Vagina (tissue), 2 donors: ENCODE data around the gene C1QL3. TPM values are rescaled to one million over a fixed set of nuclear protein-coding genes. Genes with fewer than 3 reads are reported as not detected.

ENCODE experiments used
- DNase-seq, 2 donors: peaks; one replicate each; pipeline ENCODE4 v3.0.0-alpha.2; 2017; ENCODE audit errors: extremely low spot score in 2 of 2
- H3K27ac ChIP-seq: fragments of 200-600 bp; sonication (generic); one replicate; pipeline ENCODE4 v1.5.1; 2019
- H3K27me3 ChIP-seq: fragments of 200-600 bp; sonication (generic); one replicate; pipeline ENCODE4 v1.5.1; 2019
- H3K36me3 ChIP-seq, 2 donors: fragments of 200-600 bp; sonication (generic); one replicate each; pipeline ENCODE4 v1.5.1; 2017 to 2019
- H3K4me1 ChIP-seq: fragments of 200-600 bp; sonication (generic); one replicate; pipeline ENCODE4 v1.5.1; 2019
- H3K4me3 ChIP-seq, 2 donors: fragments of 200-600 bp; sonication (generic); 1 replicate in 1 of 2; 2 replicates in 1 of 2; pipeline ENCODE4 v1.5.1; 2016 to 2019
- H3K9me3 ChIP-seq: fragments of 200-600 bp; sonication (generic); one replicate; pipeline ENCODE4 v1.5.1; 2019
- POLR2A ChIP-seq, 2 donors: fragments of 450-650 bp; IDR thresholded peaks; one replicate each; pipeline ENCODE4 v1.6.1; 2017; ENCODE audit warnings: antibody characterized with exemption in 2 of 2, mild to moderate bottlenecking in 2 of 2, moderate library complexity in 2 of 2
- POLR2AphosphoS5 ChIP-seq, 2 donors: sonication (generic); formaldehyde crosslinking; IDR thresholded peaks; one replicate each; pipeline ENCODE4 v1.9.0; 2017; ENCODE audit warnings: antibody characterized with exemption in 2 of 2, mild to moderate bottlenecking in 2 of 2, low read depth in 1 of 2; ENCODE audit not compliant: insufficient read depth in 1 of 2
- intact Hi-C: fragments of 100-400 bp; cut with DNase I; formaldehyde crosslinking; loops from one replicate; pipeline ENCODE4 v1.15.1; 2023
- total RNA-seq: library from RNA; depleted of rRNA; stranded (reverse); fragments of >200 nt; gene quantifications from one replicate; pipeline ENCODE4 v1.2.3, GENCODE V29; 2016
- TF ChIP-seq, protein P1 (sequence below), 3 experiments: fragments of 450-650 bp in 2 of 3; fragments of 200-600 bp in 1 of 3; sonication (generic) in 1 of 3; IDR thresholded peaks; one replicate each; pipeline ENCODE4 v1.5.1; 2017 to 2019; ENCODE audit warnings: antibody characterized with exemption in 3 of 3, mild to moderate bottlenecking in 2 of 3, moderate library complexity in 2 of 3

Gene C1QL3
- total RNA-seq, 1 donor from 2014 or later = not detected

DNA sequence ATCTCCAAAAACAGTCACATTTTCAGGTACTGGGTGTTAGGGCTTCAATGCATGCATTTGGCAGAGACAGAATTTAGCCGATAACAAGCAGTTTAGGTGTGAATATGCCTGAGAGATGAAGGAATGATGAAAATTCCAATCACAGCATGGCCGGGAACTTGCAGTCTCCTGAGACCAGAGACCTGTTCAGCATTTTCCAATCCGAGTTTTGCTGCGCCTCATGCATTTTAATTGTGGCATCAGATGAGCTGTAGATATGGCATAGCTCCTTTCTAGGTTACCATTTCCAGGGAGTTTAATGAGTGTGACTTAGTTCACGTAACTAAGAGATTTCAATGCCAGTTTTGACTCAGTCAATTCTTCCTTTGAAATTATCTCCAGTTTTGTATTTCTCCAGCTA lies 14.5 kb upstream of the C1QL3 start:
- intact Hi-C loops = no loop called here
- H3K36me3 ChIP-seq = no peaks in the 10 kb centered on the region
- TF ChIP-seq, protein P1, sequence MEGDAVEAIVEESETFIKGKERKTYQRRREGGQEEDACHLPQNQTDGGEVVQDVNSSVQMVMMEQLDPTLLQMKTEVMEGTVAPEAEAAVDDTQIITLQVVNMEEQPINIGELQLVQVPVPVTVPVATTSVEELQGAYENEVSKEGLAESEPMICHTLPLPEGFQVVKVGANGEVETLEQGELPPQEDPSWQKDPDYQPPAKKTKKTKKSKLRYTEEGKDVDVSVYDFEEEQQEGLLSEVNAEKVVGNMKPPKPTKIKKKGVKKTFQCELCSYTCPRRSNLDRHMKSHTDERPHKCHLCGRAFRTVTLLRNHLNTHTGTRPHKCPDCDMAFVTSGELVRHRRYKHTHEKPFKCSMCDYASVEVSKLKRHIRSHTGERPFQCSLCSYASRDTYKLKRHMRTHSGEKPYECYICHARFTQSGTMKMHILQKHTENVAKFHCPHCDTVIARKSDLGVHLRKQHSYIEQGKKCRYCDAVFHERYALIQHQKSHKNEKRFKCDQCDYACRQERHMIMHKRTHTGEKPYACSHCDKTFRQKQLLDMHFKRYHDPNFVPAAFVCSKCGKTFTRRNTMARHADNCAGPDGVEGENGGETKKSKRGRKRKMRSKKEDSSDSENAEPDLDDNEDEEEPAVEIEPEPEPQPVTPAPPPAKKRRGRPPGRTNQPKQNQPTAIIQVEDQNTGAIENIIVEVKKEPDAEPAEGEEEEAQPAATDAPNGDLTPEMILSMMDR (IDR thresholded peaks at IDR 0.05) = no peak
- H3K27ac ChIP-seq = no peak overlapping the region
- H3K27me3 ChIP-seq = no peaks in the 10 kb centered on the region
- H3K4me3 ChIP-seq = no peak overlapping the region
- H3K9me3 ChIP-seq = no peaks in the 10 kb centered on the region
- DNase-seq = no peak
- no peaks in the 10 kb centered on the region for H3K4me1 ChIP-seq

DNA sequence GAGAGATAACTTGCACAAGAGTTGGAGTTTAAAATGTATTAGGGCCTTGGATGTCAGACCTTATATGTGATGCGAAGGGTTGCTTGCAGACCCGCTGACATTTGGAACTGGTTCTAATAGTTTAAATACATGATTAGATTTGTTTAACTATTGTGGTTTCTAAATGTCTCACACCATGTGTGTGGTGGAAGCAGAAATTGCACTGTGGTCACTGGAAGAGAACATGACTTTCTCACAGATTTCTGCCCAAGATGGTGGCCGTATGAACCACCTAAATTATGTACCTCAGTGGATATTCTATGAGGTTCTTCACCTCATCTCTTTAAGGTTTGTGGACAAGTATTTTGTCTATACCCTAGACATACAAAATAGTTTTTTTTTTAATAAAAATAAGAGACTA lies 8.2 kb upstream of the C1QL3 start:
- H3K27ac ChIP-seq = no peak overlapping the region
- no peaks in the 10 kb centered on the region for H3K27me3 ChIP-seq
- no peaks in the 10 kb centered on the region for H3K9me3 ChIP-seq
- H3K4me3 ChIP-seq = no peak overlapping the region
- no peaks in the 10 kb centered on the region for H3K4me1 ChIP-seq
- H3K36me3 ChIP-seq = no peaks in the 10 kb centered on the region
- no peak for DNase-seq
- intact Hi-C loops = no loop called here
- no peak for TF ChIP-seq POLR2A (IDR thresholded peaks at IDR 0.05)
- TF ChIP-seq, protein P1 (IDR thresholded peaks at IDR 0.05) = no peak
- TF ChIP-seq POLR2AphosphoS5 (IDR thresholded peaks at IDR 0.05; ENCODE audit: insufficient read depth in 1 of 2, low read depth in 1 of 2) = no peak

DNA sequence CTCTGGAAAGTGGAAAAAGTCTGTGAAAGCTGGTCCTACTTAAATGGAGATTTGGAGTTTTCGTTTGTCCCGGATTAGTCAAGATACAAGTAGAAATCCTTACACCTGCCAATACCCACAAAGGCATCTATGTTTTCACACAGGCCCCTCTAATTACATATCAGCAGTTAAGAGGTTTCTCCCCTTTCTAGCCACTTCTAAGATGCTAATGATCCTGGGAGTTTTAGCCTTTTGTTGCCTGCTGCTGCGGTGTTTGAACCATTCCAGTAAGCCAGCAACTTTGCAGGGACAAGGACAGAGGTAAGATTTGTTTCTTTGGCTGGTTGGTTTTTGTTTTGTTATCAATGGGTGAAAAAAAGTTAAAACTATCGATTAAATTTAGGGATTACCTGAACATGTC lies 5.8 kb upstream of the C1QL3 start:
- Histone ChIP-seq H3K9me3 (no peaks in the 10 kb centered on the region), H3K27me3 (no peaks in the 10 kb centered on the region), H3K27ac (no peak overlapping the region), H3K36me3 (no peaks in the 10 kb centered on the region), H3K4me1 (no peaks in the 10 kb centered on the region), H3K4me3 (no peak overlapping the region)
- DNase-seq = no peak
- TF ChIP-seq, protein P1 (IDR thresholded peaks at IDR 0.05) = no peak
- no peak for TF ChIP-seq POLR2A (IDR thresholded peaks at IDR 0.05)
- intact Hi-C loops = no loop called here

DNA sequence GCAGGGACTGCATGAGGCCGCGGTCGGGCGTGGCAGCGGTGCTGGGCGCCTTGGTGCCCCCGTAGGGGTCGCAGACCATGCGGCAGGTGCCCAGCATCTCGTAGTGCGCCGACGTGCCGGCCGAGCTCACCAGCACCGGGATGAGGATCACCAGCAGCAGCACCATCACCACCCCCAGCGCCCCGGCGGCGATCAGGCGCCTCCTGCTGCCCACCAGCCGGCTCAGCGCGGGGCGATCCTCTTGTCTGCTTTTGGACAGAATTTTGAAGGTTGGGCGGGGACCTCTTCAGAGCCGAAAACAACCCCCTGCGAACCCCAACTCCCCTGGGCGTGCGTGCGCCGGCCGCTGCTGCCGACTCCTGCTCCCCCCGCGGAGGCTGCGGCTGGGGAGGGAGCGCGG lies 779 bp downstream of the C1QL3 start:
- intact Hi-C loops = no loop called here
- TF ChIP-seq POLR2A (IDR thresholded peaks at IDR 0.05) = no peak
- TF ChIP-seq POLR2AphosphoS5 (IDR thresholded peaks at IDR 0.05; ENCODE audit: insufficient read depth in 1 of 2, low read depth in 1 of 2) = no peak
- TF ChIP-seq, protein P1 (IDR thresholded peaks at IDR 0.05) = no peak
- Histone ChIP-seq H3K27me3 (peaks cover 9% of the 10 kb centered on the region), H3K9me3 (no peaks in the 10 kb centered on the region), H3K27ac (no peak overlapping the region), H3K4me3 (peak overlapping the region; percentile 33 to 38), H3K4me1 (peaks cover 14% of the 10 kb centered on the region), H3K36me3 (no peaks in the 10 kb centered on the region)
- DNase-seq = no peak

DNA sequence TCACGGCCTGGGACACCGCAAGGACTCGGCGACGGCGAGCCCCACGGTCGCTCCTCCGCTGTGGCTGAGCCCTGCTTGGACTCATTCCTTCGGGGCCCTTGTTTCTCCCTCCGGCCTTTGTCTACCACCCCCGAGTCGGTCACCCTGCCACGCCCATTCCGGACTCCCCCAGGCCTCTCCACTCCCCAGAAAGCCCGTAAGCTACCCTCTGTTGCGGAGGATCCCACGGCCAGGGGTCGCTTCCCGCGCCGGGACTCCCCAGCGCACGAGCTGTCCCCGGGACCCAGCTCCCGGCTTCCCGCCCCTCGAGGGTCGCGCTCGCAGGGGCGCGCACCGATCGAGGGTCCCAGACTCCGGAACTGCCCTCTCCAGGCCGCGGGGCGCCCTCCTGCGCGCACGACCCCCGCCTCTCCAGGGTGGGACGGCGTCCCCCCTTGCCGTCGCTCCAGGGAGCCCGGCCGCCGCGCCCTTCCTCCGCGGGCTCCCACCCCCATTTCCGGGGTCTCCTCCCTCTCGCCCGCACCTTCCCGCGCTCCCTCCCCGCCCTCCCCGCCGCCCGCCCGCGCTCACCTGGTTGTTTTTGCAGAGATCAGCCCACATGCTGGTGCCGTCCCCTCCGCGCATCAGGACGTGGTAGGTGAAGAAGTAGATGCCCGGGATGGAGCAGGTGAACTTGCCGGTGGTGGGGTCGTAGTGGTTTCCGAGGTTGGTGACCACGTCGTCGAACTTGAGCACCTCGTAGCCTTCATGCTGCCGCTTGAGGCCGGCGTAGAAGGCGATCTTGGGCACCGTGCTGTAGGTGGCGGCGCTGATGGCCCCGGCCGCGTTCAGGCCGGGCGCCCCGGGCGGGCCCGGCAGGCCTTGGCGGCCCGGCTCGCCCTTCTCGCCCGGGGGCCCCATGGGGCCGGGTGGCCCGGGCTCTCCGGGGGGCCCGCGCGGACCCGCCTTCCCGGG lies 1.5 kb downstream of the C1QL3 start:
- intact Hi-C loops = no loop called here
- Histone ChIP-seq H3K36me3 (no peaks in the 10 kb centered on the region), H3K9me3 (no peaks in the 10 kb centered on the region), H3K27ac (no peak overlapping the region), H3K4me1 (peaks cover 14% of the 10 kb centered on the region), H3K27me3 (peaks cover 9% of the 10 kb centered on the region), H3K4me3 (peak overlapping the region; percentile 33 to 38)
- no peak for TF ChIP-seq POLR2AphosphoS5 (IDR thresholded peaks at IDR 0.05; ENCODE audit: insufficient read depth in 1 of 2, low read depth in 1 of 2)
- TF ChIP-seq POLR2A (IDR thresholded peaks at IDR 0.05) = no peak
- TF ChIP-seq, protein P1 (IDR thresholded peaks at IDR 0.05) = no peak
- no peak for DNase-seq
